H1 (cell line): Measurements from ENCODE around the gene RFPL1. TPM values are rescaled to one million over a fixed set of nuclear protein-coding genes. Genes with fewer than 3 reads are reported as not detected.

ENCODE experiments used
- CTCF ChIA-PET: fragments of 300-600 bp; sonication (Branson Sonifier 250); formaldehyde crosslinking; loops from one replicate; lab custom pipeline; 2021; ENCODE audit not compliant: partially characterized antibody; lab: Charles Lee
- POLR2A ChIA-PET: fragments of 300-600 bp; sonication (Branson Sonifier 250); formaldehyde crosslinking; loops from one replicate; lab custom pipeline; 2021; ENCODE audit warnings: inconsistent platforms; ENCODE audit not compliant: partially characterized antibody; lab: Charles Lee
- DNase-seq, 2 experiments: peaks; one replicate each; pipeline versions ENCODE4 v3.0.0 to v3.0.0-alpha.2; 2010 to 2022; ENCODE audit warnings: low spot score in 2 of 2, low read depth in 1 of 2, mixed read lengths in 1 of 2
- FAIRE-seq: peaks from 2 replicates; lab custom pipeline; 2011; peaks lifted over from hg19 to GRCh38; lab: Jason Lieb, UNC
- H2AFZ ChIP-seq: 2 replicates; pipeline ENCODE4 v1.8.1; 2012; ENCODE audit warnings: low read length, inconsistent platforms
- H2AK5ac ChIP-seq: 2 replicates; pipeline ENCODE4 v1.6.1; 2013; ENCODE audit warnings: low read depth, low read length
- H2BK120ac ChIP-seq: replicated peaks from 2 replicates; pipeline ENCODE3; 2013; ENCODE audit warnings: low read depth, low read length, inconsistent platforms
- H2BK12ac ChIP-seq: 2 replicates; pipeline ENCODE4 v1.6.1; 2013; ENCODE audit warnings: low read depth, low read length
- H2BK15ac ChIP-seq: 2 replicates; pipeline ENCODE4 v1.6.1; 2013; ENCODE audit warnings: low read length
- H2BK20ac ChIP-seq: 2 replicates; pipeline ENCODE4 v1.6.1; 2013; ENCODE audit warnings: low read length
- H2BK5ac ChIP-seq: 2 replicates; pipeline ENCODE4 v1.6.1; 2013; ENCODE audit warnings: low read depth, low read length
- H3K14ac ChIP-seq: 2 replicates; pipeline ENCODE4 v1.6.1; 2013; ENCODE audit warnings: inconsistent platforms; ENCODE audit not compliant: insufficient read length
- H3K18ac ChIP-seq: 2 replicates; pipeline ENCODE4 v1.6.1; 2013; ENCODE audit warnings: low read length; ENCODE audit errors: extremely low read depth
- H3K23ac ChIP-seq: 2 replicates; pipeline ENCODE4 v1.6.1; 2013; ENCODE audit warnings: inconsistent platforms; ENCODE audit not compliant: insufficient read length
- H3K23me2 ChIP-seq: 2 replicates; pipeline ENCODE4 v1.6.1; 2013; ENCODE audit warnings: low read depth, low read length
- H3K27ac ChIP-seq: 2 replicates; pipeline ENCODE4 v1.6.1; 2011; ENCODE audit warnings: low read depth, low read length, inconsistent platforms
- H3K27me3 ChIP-seq, 4 experiments: replicated peaks in 1 of 4; 1 replicate in 1 of 4; 2 replicates in 3 of 4; pipeline versions ENCODE4 v1.6.1 to v1.8.1; 2011 to 2013; ENCODE audit warnings: low read length in 3 of 4, mild to moderate bottlenecking in 3 of 4, inconsistent platforms in 2 of 4, mixed read lengths in 2 of 4, moderate library complexity in 1 of 4; ENCODE audit not compliant: control insufficient read depth in 3 of 4, insufficient read depth in 3 of 4; ENCODE audit errors: extremely low read depth in 1 of 4
- H3K36me3 ChIP-seq, 4 experiments: 2 replicates each; pipeline versions ENCODE4 v1.6.1 to v1.8.1; 2011 to 2013; ENCODE audit warnings: mild to moderate bottlenecking in 4 of 4, low read length in 3 of 4, moderate library complexity in 2 of 4, control low read depth in 1 of 4, inconsistent platforms in 1 of 4; ENCODE audit not compliant: insufficient read depth in 4 of 4, control insufficient read depth in 2 of 4
- H3K4ac ChIP-seq: replicated peaks from 2 replicates; pipeline ENCODE3; 2013; ENCODE audit warnings: low read length, low read depth, mixed read lengths, inconsistent platforms; ENCODE audit not compliant: insufficient read length
- H3K4me1 ChIP-seq, 4 experiments: replicated peaks in 1 of 4; 1 replicate in 1 of 4; 2 replicates in 3 of 4; pipeline versions ENCODE4 v1.6.1 to v1.8.1; 2011 to 2013; ENCODE audit warnings: low read length in 3 of 4, inconsistent platforms in 2 of 4, mixed read lengths in 1 of 4; ENCODE audit not compliant: insufficient read depth in 4 of 4, control insufficient read depth in 3 of 4
- H3K4me2 ChIP-seq, 2 experiments: 2 replicates each; pipeline versions ENCODE4 v1.6.1 to v1.8.1; 2011 to 2013; ENCODE audit warnings: low read depth in 2 of 2, low read length in 2 of 2, control low read depth in 1 of 2, inconsistent platforms in 1 of 2, mild to moderate bottlenecking in 1 of 2; ENCODE audit not compliant: insufficient read depth in 1 of 2
- H3K4me3 ChIP-seq, 4 experiments: fragments of 200-600, 300-600 bp in 1 of 4; sonication (generic), shearing (Covaris generic), sonication (Bioruptor Twin) in 1 of 4; 2 replicates each; pipeline versions ENCODE4 v1.5.1 to v1.8.1; 2011 to 2016; ENCODE audit warnings: low read length in 4 of 4, low read depth in 3 of 4, control low read depth in 2 of 4, inconsistent platforms in 2 of 4, mild to moderate bottlenecking in 2 of 4, mixed read lengths in 1 of 4, moderate library complexity in 1 of 4; ENCODE audit not compliant: insufficient read depth in 2 of 4; ENCODE audit errors: extremely low read depth in 1 of 4
- H3K56ac ChIP-seq: replicated peaks from 2 replicates; pipeline ENCODE3; 2013; ENCODE audit warnings: low read depth, mild to moderate bottlenecking, mixed read lengths, low read length, inconsistent platforms; ENCODE audit not compliant: insufficient read length
- H3K79me1 ChIP-seq: 2 replicates; pipeline ENCODE4 v1.6.1; 2013; ENCODE audit warnings: low read depth, low read length, control low read depth
- H3K79me2 ChIP-seq, 2 experiments: 2 replicates each; pipeline versions ENCODE4 v1.6.1 to v1.8.1; 2012 to 2013; ENCODE audit warnings: low read length in 2 of 2, mild to moderate bottlenecking in 2 of 2, inconsistent platforms in 1 of 2; ENCODE audit not compliant: insufficient read depth in 2 of 2, control insufficient read depth in 1 of 2
- H3K9ac ChIP-seq, 4 experiments: replicated peaks in 1 of 4; 1 replicate in 1 of 4; 2 replicates in 3 of 4; pipeline versions ENCODE4 v1.6.1 to v1.8.1; 2011 to 2013; ENCODE audit warnings: low read depth in 3 of 4, low read length in 3 of 4, control low read depth in 2 of 4, mild to moderate bottlenecking in 2 of 4, moderate library complexity in 2 of 4, inconsistent platforms in 1 of 4; ENCODE audit errors: extremely low read depth in 1 of 4
- H3K9me3 ChIP-seq, 2 experiments: 2 replicates each; pipeline versions ENCODE4 v1.6.1 to v1.8.1; 2012 to 2013; ENCODE audit warnings: mild to moderate bottlenecking in 2 of 2, moderate library complexity in 2 of 2, control low read depth in 1 of 2, inconsistent platforms in 1 of 2, low read depth in 1 of 2, low read length in 1 of 2, mixed read lengths in 1 of 2; ENCODE audit not compliant: insufficient read depth in 2 of 2
- H4K20me1 ChIP-seq, 2 experiments: replicated peaks in 1 of 2; 2 replicates each; pipeline versions ENCODE3 to v1.8.1; 2011 to 2013; ENCODE audit warnings: inconsistent platforms in 2 of 2, low read length in 2 of 2, mild to moderate bottlenecking in 1 of 2; ENCODE audit not compliant: insufficient read depth in 2 of 2, control insufficient read depth in 1 of 2
- H4K5ac ChIP-seq: 2 replicates; pipeline ENCODE4 v1.6.1; 2013; ENCODE audit warnings: low read length, low read depth, mixed read lengths, inconsistent platforms; ENCODE audit not compliant: insufficient read length
- H4K8ac ChIP-seq: 2 replicates; pipeline ENCODE4 v1.8.0; 2013; ENCODE audit warnings: mild to moderate bottlenecking, moderate library complexity, low read length, inconsistent platforms; ENCODE audit not compliant: insufficient read depth; ENCODE audit errors: extremely low read depth
- H4K91ac ChIP-seq: replicated peaks from 2 replicates; pipeline ENCODE3; 2013; ENCODE audit warnings: low read length, mixed read lengths, inconsistent platforms; ENCODE audit not compliant: insufficient read length
- CBX8 ChIP-seq: fragments of 300-800, 300-1000 bp; sonication (generic); IDR thresholded peaks from 2 replicates; pipeline ENCODE4 v1.7.1; 2016; ENCODE audit warnings: low read depth, low read length, borderline replicate concordance
- CHD2 ChIP-seq: IDR thresholded peaks from 2 replicates; pipeline ENCODE4 v1.6.1; 2012; ENCODE audit warnings: low read length, improper control_type of control experiment
- CREB1 ChIP-seq: IDR thresholded peaks from 2 replicates; pipeline ENCODE4 v1.6.1; 2012; ENCODE audit warnings: inconsistent platforms
- POU5F1 ChIP-seq: IDR thresholded peaks from 2 replicates; pipeline ENCODE4 v1.6.1; 2011; ENCODE audit warnings: low read depth, mild to moderate bottlenecking, low read length, moderate library complexity
- RAD21 ChIP-seq, 2 experiments: IDR thresholded peaks in 1 of 2; conservative IDR thresholded peaks in 1 of 2; 2 replicates each; pipeline ENCODE4 v1.6.1; 2011; ENCODE audit warnings: low read depth in 2 of 2, low read length in 2 of 2, improper control_type of control experiment in 1 of 2, inconsistent platforms in 1 of 2, mild to moderate bottlenecking in 1 of 2, moderate library complexity in 1 of 2
- RBBP5 ChIP-seq: IDR thresholded peaks from 2 replicates; pipeline ENCODE4 v1.7.1; 2012; ENCODE audit warnings: low read depth, mild to moderate bottlenecking, inconsistent platforms, low read length, moderate library complexity, borderline replicate concordance
- RFX5 ChIP-seq: IDR thresholded peaks from 2 replicates; pipeline ENCODE4 v1.6.1; 2011; ENCODE audit warnings: low read depth, low read length, improper control_type of control experiment, borderline replicate concordance
- SIN3A ChIP-seq, 2 experiments: IDR thresholded peaks in 1 of 2; conservative IDR thresholded peaks in 1 of 2; 2 replicates each; pipeline ENCODE4 v1.6.1; 2011 to 2012; ENCODE audit warnings: low read length in 2 of 2, improper control_type of control experiment in 1 of 2, low read depth in 1 of 2, mild to moderate bottlenecking in 1 of 2
- SIRT6 ChIP-seq: IDR thresholded peaks from one replicate; pipeline ENCODE4 v1.7.1; 2012; ENCODE audit warnings: low read length, inconsistent platforms
- TCF12 ChIP-seq: IDR thresholded peaks from 2 replicates; pipeline ENCODE4 v1.6.1; 2011; ENCODE audit warnings: low read depth, mild to moderate bottlenecking, low read length
- TEAD4 ChIP-seq: IDR thresholded peaks from 2 replicates; pipeline ENCODE4 v1.6.1; 2012; ENCODE audit warnings: low read depth, low read length, inconsistent platforms, mixed read lengths
- WGBS, 2 experiments: shearing (Covaris generic) in 1 of 2; methylation state at CpG; one replicate each; pipeline versions ENCODE4 v1.1.6 to v1.1.7; 2013 to 2015; ENCODE audit warnings: low lambda C conversion rate in 2 of 2, mixed read lengths in 2 of 2, inconsistent platforms in 1 of 2, low coverage in 1 of 2, missing lambda C conversion rate in 1 of 2; ENCODE audit not compliant: insufficient replicate concordance in 2 of 2, insufficient coverage in 1 of 2, insufficient read length in 1 of 2; ENCODE audit errors: extremely low coverage in 1 of 2, missing lambda C conversion rate in 1 of 2; 5-methylcytosine and 5-hydroxymethylcytosine counted together
- polyA plus RNA-seq, 7 experiments: library from polyadenylated mRNA; depleted of rRNA in 3 of 7; stranded (reverse) in 5 of 7; unstranded in 2 of 7; fragments of >200 nt in 5 of 7; fragments of 200-250 nt in 2 of 7; gene quantifications; 1 replicate in 5 of 7; 2 replicates in 1 of 7; 4 replicates in 1 of 7; pipeline versions ENCODE4 v1.2.1 to v1.2.3, GENCODE V29; 2011 to 2013; ENCODE audit warnings: missing spikeins in 2 of 7, mixed read lengths in 2 of 7
- total RNA-seq: library from RNA; stranded (reverse); fragmentation: NEBNext Ultra II Directional; extraction: Animal tissue kit (Norgen Biotek cat#: 25700); gene quantifications from 2 replicates; pipeline ENCODE4 v1.2.1, GENCODE V29; 2021

The RFPL1 gene
- total and polyA plus RNA-seq, 2 of the 8 experiments (the other 6 are each of a cell fraction or from before 2014, with no cell fraction given): not detected

DNA sequence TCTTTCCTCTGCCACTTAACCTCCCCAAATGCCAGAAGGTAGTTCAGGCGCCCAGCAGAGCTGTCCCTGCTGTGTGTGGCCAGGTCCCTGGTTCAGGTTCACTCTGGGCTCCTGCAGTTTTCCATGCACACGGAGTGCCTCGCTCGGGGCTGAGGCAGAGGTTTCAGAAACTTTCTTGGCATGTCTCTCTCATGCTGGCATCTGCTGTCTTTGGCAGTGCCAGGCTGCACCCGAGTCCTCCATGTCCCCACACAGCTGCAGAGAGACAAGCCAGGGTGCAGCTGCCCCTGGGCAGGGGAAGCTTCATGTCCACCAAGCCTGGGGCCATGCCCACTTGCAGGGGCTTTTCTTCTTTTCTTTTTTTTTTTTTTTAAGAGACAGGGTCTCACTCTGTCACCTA lies 34.6 kb downstream of the RFPL1 start:
- H2BK5ac ChIP-seq: no peak overlapping the region
- H3K56ac ChIP-seq: no peak overlapping the region
- H2BK20ac ChIP-seq: no peak overlapping the region
- no peak overlapping the region for H2AFZ ChIP-seq
- no peaks in the 10 kb centered on the region for H4K20me1 ChIP-seq
- H3K23me2 ChIP-seq: peaks cover 7% of the 10 kb centered on the region
- no peak overlapping the region for H3K23ac ChIP-seq
- ChIA-PET CTCF (interaction anchor here (0.9 to 5.4 kb wide), 5 partner anchors 10 to 51 kb away, joined by 3 to 42 read pairs (median 4); partner anchors contain the start of gene NEFH), POLR2A (interaction anchor here (0.5 to 6.0 kb wide), 2 partner anchors 9 to 36 kb away, joined by 3 to 36 read pairs; partner anchors contain the start of gene NEFH)
- H3K4me1 ChIP-seq: peaks cover 4 to 10% (median 8%) of the 10 kb centered on the region in 4 experiments
- H2AK5ac ChIP-seq: no peak overlapping the region
- no peak overlapping the region for H4K91ac ChIP-seq
- H2BK120ac ChIP-seq: no peak overlapping the region
- H3K9ac ChIP-seq: no peak overlapping the region
- no peak overlapping the region for H3K14ac ChIP-seq
- H3K27me3 ChIP-seq: peaks cover 0 to 11% (median 8%) of the 10 kb centered on the region in 4 experiments; a peak in 5 of 7 replicates
- H2BK12ac ChIP-seq: no peak overlapping the region
- H3K9me3 ChIP-seq: no peaks in the 10 kb centered on the region
- no peak overlapping the region for H3K4me3 ChIP-seq
- H3K4ac ChIP-seq: no peak overlapping the region
- H3K79me2 ChIP-seq: no peaks in the 10 kb centered on the region
- FAIRE-seq (no peak), DNase-seq (no peak)
- H3K18ac ChIP-seq: no peak overlapping the region
- H3K79me1 ChIP-seq: no peaks in the 10 kb centered on the region
- no peak overlapping the region for H3K4me2 ChIP-seq
- H3K36me3 ChIP-seq: no peaks in the 10 kb centered on the region
- H4K5ac ChIP-seq: no peak overlapping the region
- WGBS, 2 experiments: 86% methylated on average over 5 of the region's 5 CpGs; no CpG with 5 or more reads in 1 of the 2 experiments
- no peak overlapping the region for H2BK15ac ChIP-seq
- no peak overlapping the region for H3K27ac ChIP-seq
- no peak overlapping the region for H4K8ac ChIP-seq
- TF ChIP-seq CBX8: no peak
- TF ChIP-seq CREB1: no peak
- TF ChIP-seq TCF12: no peak
- TF ChIP-seq RFX5: no peak
- no peak for TF ChIP-seq POU5F1
- TF ChIP-seq SIN3A (conservative IDR thresholded peaks at IDR 0.05 in 1 of 2, IDR thresholded peaks at IDR 0.05 in 1 of 2; ENCODE audit: low read depth in 1 of 2, low read length in 2 of 2): no peak
- TF ChIP-seq RBBP5: no peak
- TF ChIP-seq TEAD4: no peak
- no peak for TF ChIP-seq SIRT6
- no peak for TF ChIP-seq RAD21 (IDR thresholded peaks at IDR 0.05 in 1 of 2, conservative IDR thresholded peaks at IDR 0.05 in 1 of 2; ENCODE audit: low read depth in 2 of 2, low read length in 2 of 2)
- TF ChIP-seq CHD2: no peak
